Erythroblast (primary cell): Measurements from ENCODE around the gene CIB1.

Experiments
- GATA1 ChIP-seq: IDR thresholded peaks from 2 replicates; pipeline ENCODE4 v1.6.1; 2011; ENCODE audit warnings: low read depth, mild to moderate bottlenecking, control low read depth, low read length, moderate library complexity
- POLR2A ChIP-seq: IDR thresholded peaks from 2 replicates; pipeline ENCODE4 v1.6.1; 2011; ENCODE audit warnings: mild to moderate bottlenecking, low read length

GRCh38 chr15:90249203-90249863 is 15.6 kb upstream of the CIB1 start, which contains the start of gene TTLL13:
- TF ChIP-seq POLR2A (no peak), GATA1 (no peak)
